AG04450 (cell line): ENCODE results near the gene KRTAP10-8. TPM values are rescaled to one million over a fixed set of nuclear protein-coding genes. Genes with fewer than 3 reads are reported as not detected.
"Not testable (repeated sequence)": the region's sequence is repeated elsewhere in the genome, so short reads cannot be mapped to it uniquely, and the experiment has no call there.

ENCODE experiments used
- CTCF ChIA-PET: fragments of 300-600, 350-600 bp; formaldehyde crosslinking; extraction: SDS; loops from one replicate; lab custom pipeline; 2022; ENCODE audit warnings: antibody characterized with exemption, inconsistent platforms; lab: Charles Lee
- POLR2A ChIA-PET: fragments of 350-600 bp; formaldehyde crosslinking; extraction: SDS; loops from one replicate; lab custom pipeline; 2021; ENCODE audit warnings: antibody characterized with exemption, inconsistent platforms; lab: Yijun Ruan, JAX
- DNase-seq: peaks from one replicate; pipeline ENCODE4 v3.0.0-alpha.2; 2011; ENCODE audit warnings: low read depth, low spot score
- H3K27ac ChIP-seq: one replicate; pipeline ENCODE4 v1.5.1; 2012; ENCODE audit warnings: low read depth, low read length, control low read depth
- H3K27me3 ChIP-seq: one replicate; pipeline ENCODE4 v1.6.0; 2012; ENCODE audit warnings: low read length; ENCODE audit not compliant: control insufficient read depth, insufficient read depth
- H3K4me3 ChIP-seq: 2 replicates; pipeline ENCODE4 v1.5.1; 2011; ENCODE audit warnings: mild to moderate bottlenecking, low read depth, low read length, control low read depth
- H3K9me3 ChIP-seq: 2 replicates; pipeline ENCODE4 v1.5.1; 2012; ENCODE audit warnings: low read length; ENCODE audit not compliant: control insufficient read depth, insufficient read depth
- polyA plus RNA-seq: library from polyadenylated mRNA; depleted of rRNA; stranded (reverse); fragments of >200 nt; gene quantifications from 2 replicates; pipeline ENCODE4 v1.2.3, GENCODE V29; 2011
- TF ChIP-seq, protein P1 (sequence below): IDR thresholded peaks from 2 replicates; pipeline ENCODE4 v1.5.1; 2011; ENCODE audit warnings: low read depth, low read length, control low read depth, inconsistent platforms

The KRTAP10-8 gene
- polyA plus RNA-seq, 1 experiment, result not detected

DNA sequence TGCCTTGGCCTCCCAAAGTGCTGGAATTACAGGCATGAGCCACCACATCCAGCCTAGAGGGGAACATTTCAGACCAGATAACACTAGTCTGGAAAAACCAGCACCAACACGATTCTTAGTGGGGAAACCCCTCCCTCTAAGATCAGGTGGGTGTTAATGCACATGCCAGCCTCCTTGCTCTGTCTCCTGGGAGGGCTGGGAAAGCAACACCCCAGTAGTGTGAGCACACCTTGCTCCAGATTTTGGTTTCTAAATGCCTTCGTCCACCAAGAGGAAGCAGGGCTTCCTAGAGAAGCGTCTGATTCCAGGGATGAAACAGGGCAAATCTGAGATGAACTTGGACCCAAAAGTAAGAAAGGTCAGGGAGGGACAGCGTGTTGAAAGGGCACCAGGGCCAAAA is 40.6 kb upstream of the KRTAP10-8 start:
- ChIA-PET CTCF (interaction anchor here (0.6 kb wide), 1 partner anchor 11 kb away, joined by 3 read pairs; no protein-coding TSS in a partner anchor), POLR2A (no interaction called here)
- Histone ChIP-seq H3K27ac (no peak overlapping the region), H3K27me3 (no peaks in the 10 kb centered on the region), H3K4me3 (no peak overlapping the region), H3K9me3 (peaks cover 18% of the 10 kb centered on the region)
- DNase-seq, result no peak
- TF ChIP-seq, protein P1, sequence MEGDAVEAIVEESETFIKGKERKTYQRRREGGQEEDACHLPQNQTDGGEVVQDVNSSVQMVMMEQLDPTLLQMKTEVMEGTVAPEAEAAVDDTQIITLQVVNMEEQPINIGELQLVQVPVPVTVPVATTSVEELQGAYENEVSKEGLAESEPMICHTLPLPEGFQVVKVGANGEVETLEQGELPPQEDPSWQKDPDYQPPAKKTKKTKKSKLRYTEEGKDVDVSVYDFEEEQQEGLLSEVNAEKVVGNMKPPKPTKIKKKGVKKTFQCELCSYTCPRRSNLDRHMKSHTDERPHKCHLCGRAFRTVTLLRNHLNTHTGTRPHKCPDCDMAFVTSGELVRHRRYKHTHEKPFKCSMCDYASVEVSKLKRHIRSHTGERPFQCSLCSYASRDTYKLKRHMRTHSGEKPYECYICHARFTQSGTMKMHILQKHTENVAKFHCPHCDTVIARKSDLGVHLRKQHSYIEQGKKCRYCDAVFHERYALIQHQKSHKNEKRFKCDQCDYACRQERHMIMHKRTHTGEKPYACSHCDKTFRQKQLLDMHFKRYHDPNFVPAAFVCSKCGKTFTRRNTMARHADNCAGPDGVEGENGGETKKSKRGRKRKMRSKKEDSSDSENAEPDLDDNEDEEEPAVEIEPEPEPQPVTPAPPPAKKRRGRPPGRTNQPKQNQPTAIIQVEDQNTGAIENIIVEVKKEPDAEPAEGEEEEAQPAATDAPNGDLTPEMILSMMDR, result no peak

DNA sequence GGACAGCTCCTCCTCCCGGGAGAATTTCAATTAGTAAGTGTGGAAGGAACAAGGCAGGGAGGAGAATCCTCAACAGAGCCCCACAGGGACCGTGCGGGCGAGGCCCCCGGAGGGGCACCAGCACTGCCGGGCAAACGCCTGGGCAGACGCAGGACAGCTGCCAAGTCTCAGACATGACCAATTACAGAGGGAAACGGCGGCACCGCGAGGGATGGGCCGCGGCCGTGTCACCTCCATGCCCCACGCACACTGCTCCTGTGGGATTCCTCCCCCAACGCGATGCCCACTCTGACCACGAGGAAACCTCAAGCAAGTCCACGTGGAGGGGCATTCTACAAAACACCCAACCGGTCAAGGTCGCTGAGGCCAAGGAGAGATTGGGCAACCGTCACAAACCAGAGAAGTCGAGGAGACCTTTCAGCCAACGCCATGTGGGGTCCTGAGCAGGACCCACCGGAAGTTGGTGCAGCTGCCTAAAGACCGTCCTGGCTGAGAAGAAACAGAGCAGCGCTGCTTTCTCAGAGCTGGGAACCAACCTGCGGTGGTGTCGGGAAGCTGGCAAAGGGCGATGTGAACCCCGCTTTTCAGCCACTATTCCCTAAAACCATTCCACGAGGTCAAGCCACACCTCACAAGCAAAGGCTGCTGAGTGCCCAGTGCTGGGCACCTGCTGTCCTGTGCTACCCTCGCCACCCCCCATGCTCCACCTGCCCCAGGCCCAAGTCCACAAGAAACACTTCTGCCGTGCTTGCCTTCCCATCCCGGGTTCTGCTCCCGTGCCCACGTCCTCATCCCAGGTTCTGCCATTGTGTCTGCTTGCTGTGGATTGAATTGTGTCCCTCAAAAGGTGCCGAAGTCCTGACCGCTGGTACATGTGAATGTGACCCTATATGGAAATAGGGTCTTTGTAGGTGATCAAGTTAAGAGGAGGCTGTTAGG is 39.8 kb upstream of the KRTAP10-8 start:
- no peak for DNase-seq
- POLR2A ChIA-PET, result no interaction called here
- TF ChIP-seq, protein P1, result no peak
- Histone ChIP-seq H3K9me3 (peaks cover 18% of the 10 kb centered on the region), H3K27me3 (no peaks in the 10 kb centered on the region), H3K4me3 (no peak overlapping the region), H3K27ac (no peak overlapping the region)
- CTCF ChIA-PET, result interaction anchor here (0.6 kb wide), 1 partner anchor 12 kb away, joined by 3 read pairs; no protein-coding TSS in a partner anchor

DNA sequence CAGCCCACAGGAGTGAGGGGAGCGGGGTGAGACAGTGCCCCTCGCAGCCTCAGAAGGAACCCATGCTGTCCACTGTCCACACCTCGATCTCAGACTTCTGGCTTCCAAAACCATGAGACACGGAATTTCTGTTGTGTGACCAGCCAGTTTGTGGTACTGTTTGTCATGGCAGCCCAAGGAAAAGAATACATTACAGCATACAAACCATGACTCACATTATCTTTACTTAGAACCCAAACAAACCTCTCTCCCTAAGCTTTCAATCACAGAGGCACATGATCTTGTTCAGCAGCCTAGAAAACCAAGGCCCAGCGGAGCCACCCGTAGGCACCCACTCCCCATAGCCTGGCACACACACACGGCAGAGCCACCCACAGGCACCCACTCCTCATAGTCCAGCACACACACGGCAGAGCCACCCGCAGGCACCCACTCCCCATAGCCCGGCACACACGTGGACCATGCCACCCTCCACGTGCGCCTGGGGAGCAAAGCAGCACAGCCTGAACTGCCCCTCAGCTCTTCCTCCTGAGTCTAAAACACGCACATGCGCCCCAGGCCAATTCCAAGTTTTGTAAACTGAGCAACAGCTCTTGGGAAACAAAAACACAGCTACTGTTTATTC is 38.8 kb upstream of the KRTAP10-8 start:
- no peak for DNase-seq
- ChIA-PET POLR2A (no interaction called here), CTCF (interaction anchor here (0.6 kb wide), 1 partner anchor 995 kb away, joined by 4 read pairs; no protein-coding TSS in a partner anchor)
- TF ChIP-seq, protein P1, result no peak
- H3K27me3 ChIP-seq, result no peaks in the 10 kb centered on the region
- no peak overlapping the region for H3K4me3 ChIP-seq
- peaks cover 18% of the 10 kb centered on the region for H3K9me3 ChIP-seq
- H3K27ac ChIP-seq, result no peak overlapping the region

DNA sequence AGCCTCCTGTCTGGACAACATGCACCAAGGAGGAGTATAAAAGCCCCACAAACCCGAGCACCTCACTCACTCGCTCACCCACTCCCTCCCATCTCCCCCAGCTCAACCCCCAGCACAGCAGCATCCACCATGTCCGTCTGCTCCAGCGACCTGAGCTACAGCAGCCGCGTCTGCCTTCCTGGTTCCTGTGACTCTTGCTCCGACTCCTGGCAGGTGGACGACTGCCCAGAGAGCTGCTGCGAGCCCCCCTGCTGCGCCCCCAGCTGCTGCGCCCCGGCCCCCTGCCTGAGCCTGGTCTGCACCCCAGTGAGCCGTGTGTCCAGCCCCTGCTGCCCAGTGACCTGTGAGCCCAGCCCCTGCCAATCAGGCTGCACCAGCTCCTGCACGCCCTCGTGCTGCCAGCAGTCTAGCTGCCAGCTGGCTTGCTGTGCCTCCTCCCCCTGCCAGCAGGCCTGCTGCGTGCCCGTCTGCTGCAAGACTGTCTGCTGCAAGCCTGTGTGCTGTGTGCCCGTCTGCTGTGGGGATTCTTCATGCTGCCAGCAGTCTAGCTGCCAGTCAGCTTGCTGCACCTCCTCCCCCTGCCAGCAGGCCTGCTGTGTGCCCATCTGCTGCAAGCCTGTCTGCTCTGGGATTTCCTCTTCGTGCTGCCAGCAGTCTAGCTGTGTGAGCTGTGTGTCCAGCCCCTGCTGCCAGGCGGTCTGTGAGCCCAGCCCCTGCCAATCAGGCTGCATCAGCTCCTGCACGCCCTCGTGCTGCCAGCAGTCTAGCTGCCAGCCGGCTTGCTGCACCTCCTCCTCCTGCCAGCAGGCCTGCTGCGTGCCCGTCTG is 38.0 kb upstream of the KRTAP10-8 start, which contains the start of gene KRTAP10-4:
Gene KRTAP10-4, plus strand, starts transcription at position 100 of the 827 bp plus-strand sequence. Its CDS starts 30 bp downstream, at position 130.
- DNase-seq, H3K27ac ChIP-seq, H3K4me3 ChIP-seq, POLR2A ChIA-PET, CTCF ChIA-PET, H3K27me3 ChIP-seq: not testable (repeated sequence)
- peaks cover 17% of the 10 kb centered on the region for H3K9me3 ChIP-seq
